OCI-LY3 (cell line): ENCODE results near the gene ZNF862.
A peak's percentile ranks its signal among the peaks of the same experiment; 100 is the strongest.

Source experiments
- H2AFZ ChIP-seq: fragments of 200-600, 300-600 bp; shearing (Covaris generic); 2 replicates; pipeline ENCODE4 v1.6.0; 2014; ENCODE audit warnings: antibody characterized with exemption, low read depth, low read length
- H3K27ac ChIP-seq: fragments of 200-600, 300-600 bp; sonication (generic); 2 replicates; pipeline ENCODE4 v1.5.1; 2014; ENCODE audit warnings: mild to moderate bottlenecking, low read length, moderate library complexity, mixed read lengths
- H3K27me3 ChIP-seq: fragments of 200-600, 300-600 bp; sonication (generic); 2 replicates; pipeline ENCODE4 v1.6.1; 2014; ENCODE audit warnings: low read depth, low read length, mixed read lengths
- H3K36me3 ChIP-seq: fragments of 200-600, 300-600 bp; sonication (generic); replicated peaks from 2 replicates; pipeline ENCODE3; 2014; ENCODE audit warnings: low read depth, low read length, mixed read lengths
- H3K4me1 ChIP-seq: fragments of 300-600, 200-600 bp; sonication (generic); 2 replicates; pipeline ENCODE4 v1.6.1; 2014; ENCODE audit warnings: low read length, mixed read lengths
- H3K4me2 ChIP-seq: fragments of 200-600, 300-600 bp; sonication (generic); 2 replicates; pipeline ENCODE4 v1.6.1; 2014; ENCODE audit warnings: low read length, mixed read lengths
- H3K4me3 ChIP-seq: fragments of 300-600, 200-600 bp; sonication (generic); 2 replicates; pipeline ENCODE4 v1.5.1; 2014; ENCODE audit warnings: antibody characterized with exemption, mild to moderate bottlenecking, low read length, moderate library complexity
- H3K79me2 ChIP-seq: fragments of 300-600, 200-600 bp; shearing (Covaris generic); 2 replicates; pipeline ENCODE4 v1.6.1; 2014; ENCODE audit warnings: mild to moderate bottlenecking, low read length, mixed read lengths
- H3K9ac ChIP-seq: fragments of 300-600, 200-600 bp; shearing (Covaris generic); 2 replicates; pipeline ENCODE4 v1.6.0; 2014; ENCODE audit warnings: mild to moderate bottlenecking, low read length, moderate library complexity
- H3K9me3 ChIP-seq: fragments of 200-600, 300-600 bp; shearing (Covaris generic); 2 replicates; pipeline ENCODE4 v1.6.1; 2014; ENCODE audit warnings: low read length, mixed read lengths; ENCODE audit not compliant: insufficient read depth
- H4K20me1 ChIP-seq: fragments of 200-600, 300-600 bp; sonication (generic); 2 replicates; pipeline ENCODE4 v1.6.1; 2016; ENCODE audit warnings: low read length, mixed read lengths; ENCODE audit not compliant: insufficient read depth
- EZH2phosphoT487 ChIP-seq: fragments of 200-600 bp; shearing (Covaris generic); IDR thresholded peaks from 2 replicates; pipeline ENCODE4 v1.6.1; 2018; ENCODE audit warnings: antibody characterized with exemption, mixed run types, low read depth
- TF ChIP-seq, protein P1 (sequence below): fragments of 200-600, 300-600 bp; sonication (generic); IDR thresholded peaks from 2 replicates; pipeline ENCODE4 v1.5.1; 2014; ENCODE audit warnings: antibody characterized with exemption, low read length, low read depth

The ZNF862 gene

GRCh38 chr7:149795126-149795525 is 43.0 kb upstream of the ZNF862 start:
- TF ChIP-seq, protein P1, sequence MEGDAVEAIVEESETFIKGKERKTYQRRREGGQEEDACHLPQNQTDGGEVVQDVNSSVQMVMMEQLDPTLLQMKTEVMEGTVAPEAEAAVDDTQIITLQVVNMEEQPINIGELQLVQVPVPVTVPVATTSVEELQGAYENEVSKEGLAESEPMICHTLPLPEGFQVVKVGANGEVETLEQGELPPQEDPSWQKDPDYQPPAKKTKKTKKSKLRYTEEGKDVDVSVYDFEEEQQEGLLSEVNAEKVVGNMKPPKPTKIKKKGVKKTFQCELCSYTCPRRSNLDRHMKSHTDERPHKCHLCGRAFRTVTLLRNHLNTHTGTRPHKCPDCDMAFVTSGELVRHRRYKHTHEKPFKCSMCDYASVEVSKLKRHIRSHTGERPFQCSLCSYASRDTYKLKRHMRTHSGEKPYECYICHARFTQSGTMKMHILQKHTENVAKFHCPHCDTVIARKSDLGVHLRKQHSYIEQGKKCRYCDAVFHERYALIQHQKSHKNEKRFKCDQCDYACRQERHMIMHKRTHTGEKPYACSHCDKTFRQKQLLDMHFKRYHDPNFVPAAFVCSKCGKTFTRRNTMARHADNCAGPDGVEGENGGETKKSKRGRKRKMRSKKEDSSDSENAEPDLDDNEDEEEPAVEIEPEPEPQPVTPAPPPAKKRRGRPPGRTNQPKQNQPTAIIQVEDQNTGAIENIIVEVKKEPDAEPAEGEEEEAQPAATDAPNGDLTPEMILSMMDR = no peak
- H3K79me2 ChIP-seq = no peaks in the 10 kb centered on the region
- no peak overlapping the region for H2AFZ ChIP-seq
- H3K9me3 ChIP-seq = no peaks in the 10 kb centered on the region
- no peaks in the 10 kb centered on the region for H4K20me1 ChIP-seq
- no peaks in the 10 kb centered on the region for H3K36me3 ChIP-seq
- H3K4me2 ChIP-seq = no peak overlapping the region
- no peak overlapping the region for H3K4me3 ChIP-seq
- no peak overlapping the region for H3K27ac ChIP-seq
- no peak overlapping the region for H3K9ac ChIP-seq
- peaks cover 5% of the 10 kb centered on the region; the same call in 1 of the 2 replicates for H3K27me3 ChIP-seq
- H3K4me1 ChIP-seq = peaks cover 6% of the 10 kb centered on the region

DNA sequence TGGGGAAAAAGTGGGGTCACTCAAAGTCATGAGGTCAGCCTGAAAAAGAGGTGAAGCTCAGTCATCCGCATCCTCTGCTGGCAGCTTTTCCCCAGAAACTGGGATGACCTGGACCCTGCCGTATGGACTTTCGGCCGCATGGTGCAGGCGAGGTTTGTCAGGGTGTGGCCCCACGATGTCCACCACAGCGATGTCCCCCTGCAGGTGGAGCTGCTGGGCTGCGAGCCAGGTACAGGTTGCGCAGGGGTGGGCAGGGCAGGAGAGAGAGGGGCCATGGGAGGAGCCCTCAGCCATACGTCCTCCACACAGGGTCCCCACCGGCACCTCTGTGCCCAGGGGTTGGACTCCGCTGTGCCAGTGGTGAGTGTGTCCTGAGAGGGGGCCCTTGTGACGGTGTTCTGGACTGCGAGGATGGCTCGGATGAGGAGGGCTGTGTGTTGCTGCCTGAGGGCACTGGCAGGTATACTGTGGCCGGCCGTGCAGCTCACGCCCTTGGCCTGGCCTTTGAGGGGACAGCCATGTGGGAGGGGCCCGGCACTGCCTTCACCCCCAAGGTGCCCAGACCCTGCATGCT is 41.8 kb upstream of the ZNF862 start:
- H3K79me2 ChIP-seq = no peaks in the 10 kb centered on the region
- H3K4me2 ChIP-seq = no peak overlapping the region
- H3K4me3 ChIP-seq = no peak overlapping the region
- no peak overlapping the region for H3K27ac ChIP-seq
- H2AFZ ChIP-seq = no peak overlapping the region
- no peaks in the 10 kb centered on the region for H3K36me3 ChIP-seq
- H3K4me1 ChIP-seq = peaks cover 6% of the 10 kb centered on the region
- H4K20me1 ChIP-seq = no peaks in the 10 kb centered on the region
- peaks cover 5% of the 10 kb centered on the region; the same call in 1 of the 2 replicates for H3K27me3 ChIP-seq
- no peak for TF ChIP-seq EZH2phosphoT487
- TF ChIP-seq, protein P1 = no peak
- H3K9me3 ChIP-seq = no peaks in the 10 kb centered on the region
- no peak overlapping the region for H3K9ac ChIP-seq

DNA sequence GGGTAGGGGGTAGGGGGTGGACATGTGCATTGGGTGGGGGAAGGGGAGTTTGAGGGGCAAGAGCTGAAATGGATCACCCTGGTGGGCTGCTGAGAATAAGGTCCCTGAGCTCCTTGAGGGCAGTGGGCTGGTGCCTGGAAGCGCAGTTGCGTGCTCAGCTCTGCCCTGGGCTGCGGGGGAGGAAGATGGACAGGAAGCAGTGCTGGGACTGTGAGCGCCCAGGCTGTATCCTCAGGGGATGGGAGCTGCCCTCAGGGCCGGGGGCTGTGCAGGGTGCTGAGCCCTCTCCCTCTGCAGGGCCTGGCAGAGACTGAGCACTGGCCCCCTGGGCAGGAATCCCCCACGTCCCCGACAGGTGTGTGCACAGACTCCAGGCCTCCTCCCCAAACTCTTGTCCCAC is 40.4 kb upstream of the ZNF862 start:
- Histone ChIP-seq H3K9ac (no peak overlapping the region), H3K27ac (no peak overlapping the region), H3K4me2 (no peak overlapping the region), H3K9me3 (no peaks in the 10 kb centered on the region), H3K4me3 (no peak overlapping the region), H3K27me3 (peaks cover 5% of the 10 kb centered on the region; the same call in 1 of the 2 replicates), H2AFZ (no peak overlapping the region), H3K36me3 (no peaks in the 10 kb centered on the region), H3K79me2 (no peaks in the 10 kb centered on the region), H4K20me1 (no peaks in the 10 kb centered on the region), H3K4me1 (peaks cover 6% of the 10 kb centered on the region)
- TF ChIP-seq, protein P1 = no peak
- TF ChIP-seq EZH2phosphoT487 = no peak

DNA sequence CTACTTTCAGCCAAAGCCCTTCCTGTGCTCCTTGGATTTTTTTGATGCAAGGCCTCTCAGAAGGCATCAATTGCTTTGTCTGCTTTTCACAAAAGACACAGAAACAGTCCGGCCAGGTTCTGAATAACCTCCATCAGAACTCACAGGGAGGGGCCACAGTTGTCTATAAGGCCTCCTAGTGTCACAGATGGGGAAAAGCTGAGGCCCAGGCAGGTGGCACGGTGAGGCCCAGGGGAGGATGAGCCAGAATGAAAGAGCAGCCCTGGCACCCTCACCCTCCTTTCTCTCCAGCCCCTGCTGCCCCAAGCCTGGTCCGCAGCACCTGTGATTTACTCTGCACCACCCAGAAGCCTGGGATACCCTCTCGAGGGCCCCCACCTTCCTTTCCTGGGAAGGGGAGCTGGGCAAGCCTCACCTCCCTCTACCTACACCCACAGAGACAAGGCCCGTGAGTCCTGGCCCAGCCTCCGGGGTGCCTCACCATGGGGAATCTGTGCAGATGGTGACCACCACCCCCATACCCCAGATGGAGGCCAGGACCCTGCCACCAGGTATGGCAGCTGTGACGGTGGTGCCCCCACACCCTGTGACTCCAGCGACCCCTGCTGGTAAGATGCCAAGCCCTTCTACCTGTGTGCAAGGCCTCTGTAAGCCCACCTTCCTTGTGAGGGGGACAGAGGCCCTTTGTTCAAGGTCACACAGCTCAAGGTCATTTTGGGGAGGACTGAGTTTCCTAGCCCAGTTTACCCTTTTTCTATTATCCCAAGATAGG is 38.6 kb upstream of the ZNF862 start:
- TF ChIP-seq, protein P1 = peak; percentile 88
- TF ChIP-seq EZH2phosphoT487 = no peak
- Histone ChIP-seq H3K4me3 (no peak overlapping the region), H3K79me2 (no peaks in the 10 kb centered on the region), H3K36me3 (no peaks in the 10 kb centered on the region), H3K4me1 (peaks cover 6% of the 10 kb centered on the region), H3K9ac (no peak overlapping the region), H3K27me3 (no peaks in the 10 kb centered on the region), H4K20me1 (no peaks in the 10 kb centered on the region), H3K27ac (no peak overlapping the region), H3K9me3 (no peaks in the 10 kb centered on the region), H3K4me2 (peak overlapping the region; percentile 14; the same call in 1 of the 2 replicates), H2AFZ (no peak overlapping the region)
